Fibroblast of pulmonary artery (primary cell): Measurements from ENCODE around the gene CCDC160.

Experiments
- DNase-seq: peaks from one replicate; pipeline ENCODE4 v3.0.0-alpha.2; 2010; ENCODE audit warnings: low read depth
- H3K4me3 ChIP-seq: replicated peaks from 2 replicates; pipeline ENCODE4 v1.5.1; 2011; ENCODE audit warnings: low read depth, mild to moderate bottlenecking, control low read depth, low read length, moderate library complexity
- TF ChIP-seq, protein P1 (sequence below): IDR thresholded peaks from 2 replicates; pipeline ENCODE4 v1.5.1; 2011; ENCODE audit warnings: mild to moderate bottlenecking, control low read depth, low read length, inconsistent platforms; ENCODE audit errors: missing control alignments

Gene CCDC160

GRCh38 chrX:134236626-134237614 is at the start of gene CCDC160:
TSS of gene CCDC160 (plus strand) at chrX:134237182. CDS start at chrX:134244801, 7,619 bp downstream.
- DNase-seq, result peak; percentile 15
- H3K4me3 ChIP-seq, result peak within 1 kb of the TSS; percentile 42
- TF ChIP-seq, protein P1, sequence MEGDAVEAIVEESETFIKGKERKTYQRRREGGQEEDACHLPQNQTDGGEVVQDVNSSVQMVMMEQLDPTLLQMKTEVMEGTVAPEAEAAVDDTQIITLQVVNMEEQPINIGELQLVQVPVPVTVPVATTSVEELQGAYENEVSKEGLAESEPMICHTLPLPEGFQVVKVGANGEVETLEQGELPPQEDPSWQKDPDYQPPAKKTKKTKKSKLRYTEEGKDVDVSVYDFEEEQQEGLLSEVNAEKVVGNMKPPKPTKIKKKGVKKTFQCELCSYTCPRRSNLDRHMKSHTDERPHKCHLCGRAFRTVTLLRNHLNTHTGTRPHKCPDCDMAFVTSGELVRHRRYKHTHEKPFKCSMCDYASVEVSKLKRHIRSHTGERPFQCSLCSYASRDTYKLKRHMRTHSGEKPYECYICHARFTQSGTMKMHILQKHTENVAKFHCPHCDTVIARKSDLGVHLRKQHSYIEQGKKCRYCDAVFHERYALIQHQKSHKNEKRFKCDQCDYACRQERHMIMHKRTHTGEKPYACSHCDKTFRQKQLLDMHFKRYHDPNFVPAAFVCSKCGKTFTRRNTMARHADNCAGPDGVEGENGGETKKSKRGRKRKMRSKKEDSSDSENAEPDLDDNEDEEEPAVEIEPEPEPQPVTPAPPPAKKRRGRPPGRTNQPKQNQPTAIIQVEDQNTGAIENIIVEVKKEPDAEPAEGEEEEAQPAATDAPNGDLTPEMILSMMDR, result no peak

DNA sequence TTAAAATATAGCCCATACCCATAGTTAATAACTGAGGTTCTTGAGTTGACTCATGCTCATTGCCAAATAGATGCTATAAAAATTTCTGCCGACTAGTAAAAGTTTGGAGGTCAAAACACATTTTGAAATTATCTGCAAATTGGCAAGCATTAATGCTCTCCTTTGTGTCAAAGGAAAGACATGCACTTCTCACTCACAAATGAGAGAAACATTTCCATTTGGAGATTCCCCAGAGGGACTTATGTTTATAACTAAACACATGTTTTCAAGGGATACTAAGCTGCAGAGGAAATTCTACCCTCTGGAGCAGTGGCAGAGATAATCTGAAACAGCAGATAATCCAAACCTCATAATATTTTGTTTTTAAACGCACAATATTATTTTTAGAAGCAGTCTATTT is 45.7 kb upstream of the CCDC160 start:
- H3K4me3 ChIP-seq, result no peak overlapping the region
- TF ChIP-seq, protein P1, result no peak
- no peak for DNase-seq

DNA sequence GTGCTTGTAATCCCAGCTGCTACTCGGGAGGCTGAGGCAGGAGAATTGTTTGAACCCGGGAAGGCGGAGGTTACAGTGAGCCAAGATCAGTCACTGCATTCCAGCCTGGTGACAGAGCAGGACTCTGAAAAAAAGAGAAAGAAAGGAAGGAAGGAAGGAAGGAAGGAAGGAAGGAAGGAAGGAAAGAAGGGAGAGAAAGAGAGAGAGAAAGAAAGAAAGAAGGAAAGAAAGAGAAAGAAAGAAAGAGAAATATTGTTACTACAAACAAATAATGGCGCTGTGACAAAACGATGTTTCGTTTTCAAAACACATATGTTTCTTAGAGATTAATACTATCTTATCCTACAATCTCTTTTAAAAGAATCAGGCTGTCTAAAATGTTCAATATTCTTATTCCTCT is 42.1 kb upstream of the CCDC160 start:
- no peak overlapping the region for H3K4me3 ChIP-seq
- DNase-seq, result no peak
- TF ChIP-seq, protein P1, result no peak

DNA sequence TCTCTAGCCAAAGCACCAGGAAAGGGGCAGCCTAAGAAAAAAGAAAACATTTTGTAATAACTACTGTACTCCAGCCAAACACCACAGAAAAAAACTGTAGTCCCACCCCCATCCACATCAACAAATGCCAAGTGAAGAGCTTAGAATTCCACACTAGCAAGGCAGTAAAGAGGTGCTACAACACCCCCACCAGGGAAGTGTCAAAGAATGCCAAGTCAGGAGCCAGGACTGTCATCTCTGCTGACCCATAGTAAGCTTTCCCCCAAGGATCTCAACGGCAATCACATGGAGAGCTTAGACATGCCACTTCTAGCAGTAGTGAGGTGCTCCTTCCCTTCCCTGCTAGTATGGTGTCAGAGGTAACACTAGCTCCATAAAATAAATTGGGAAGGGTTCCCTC is 34.4 kb upstream of the CCDC160 start:
- DNase-seq, result no peak
- TF ChIP-seq, protein P1, result no peak
- H3K4me3 ChIP-seq, result no peak overlapping the region

DNA sequence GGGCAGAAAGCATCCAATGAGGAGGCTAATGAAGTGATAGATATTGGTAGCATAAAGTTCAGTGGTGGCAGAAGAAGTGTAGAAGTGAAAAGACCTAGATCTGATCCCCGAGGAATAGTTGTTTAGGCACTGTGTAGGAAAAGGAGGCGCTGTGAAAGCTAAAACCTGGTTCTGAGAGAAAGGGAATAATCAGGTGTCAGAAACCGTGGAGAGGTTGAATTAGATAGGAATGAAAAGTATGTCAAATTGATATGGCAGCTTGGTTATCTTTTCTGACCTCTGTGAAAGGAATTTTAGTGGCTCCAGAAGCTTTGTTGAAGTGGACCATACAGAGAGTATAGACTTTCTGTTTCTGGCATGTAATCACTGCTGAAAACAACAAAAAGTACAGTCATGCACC is 30.8 kb upstream of the CCDC160 start:
- no peak for DNase-seq
- H3K4me3 ChIP-seq, result no peak overlapping the region
- TF ChIP-seq, protein P1, result no peak

DNA sequence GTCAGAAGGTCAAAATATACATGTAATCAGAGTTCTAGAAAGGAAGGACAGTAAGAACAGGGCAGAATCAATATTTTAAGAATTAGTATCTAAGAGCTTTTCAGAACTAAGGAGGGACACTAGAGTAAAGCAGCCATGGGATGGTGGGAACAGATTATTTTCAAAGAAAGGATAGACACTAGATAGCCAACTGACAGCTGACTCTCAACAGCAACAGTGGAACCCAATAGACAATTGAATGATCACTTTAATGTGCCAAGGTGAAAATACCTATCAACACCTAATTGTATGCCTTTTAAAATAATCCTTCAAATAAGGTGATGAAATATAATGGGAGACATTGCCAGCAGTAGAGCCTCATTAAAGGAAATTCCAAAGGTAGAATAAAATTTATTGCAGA is 26.5 kb upstream of the CCDC160 start:
- no peak for DNase-seq
- H3K4me3 ChIP-seq, result no peak overlapping the region
- TF ChIP-seq, protein P1, result no peak
